Stomach smooth muscle (tissue), 2 donors: ENCODE results near the gene STX18.

Source experiments
- H3K27ac ChIP-seq: one replicate; pipeline ENCODE4 v1.7.0; 2013; ENCODE audit warnings: mild to moderate bottlenecking, low read length, inconsistent platforms
- H3K27me3 ChIP-seq, 2 donors: one replicate each; pipeline ENCODE4 v1.7.0; 2013; ENCODE audit warnings: low read length in 2 of 2; ENCODE audit not compliant: insufficient read depth in 2 of 2, control insufficient read depth in 1 of 2
- H3K36me3 ChIP-seq, 2 donors: one replicate each; pipeline ENCODE4 v1.7.0; 2013; ENCODE audit warnings: low read length in 2 of 2; ENCODE audit not compliant: control insufficient read depth in 2 of 2, insufficient read depth in 2 of 2
- H3K4me1 ChIP-seq: one replicate; pipeline ENCODE4 v1.7.0; 2013; ENCODE audit warnings: low read length; ENCODE audit not compliant: control insufficient read depth, insufficient read depth
- H3K4me3 ChIP-seq, 2 donors: one replicate each; pipeline ENCODE4 v1.7.0; 2013; ENCODE audit warnings: low read length in 2 of 2
- H3K9ac ChIP-seq, 2 donors: one replicate each; pipeline ENCODE4 v1.7.0; 2013; ENCODE audit warnings: low read length in 2 of 2, mild to moderate bottlenecking in 1 of 2
- H3K9me3 ChIP-seq, 2 donors: one replicate each; pipeline ENCODE4 v1.7.0; 2013; ENCODE audit warnings: low read length in 2 of 2; ENCODE audit not compliant: control insufficient read depth in 2 of 2
- donor health status: healthy.
- donor health status: Pancreatic carcinoma.

Gene STX18

GRCh38 chr4:4377732-4378460 lies 164.0 kb downstream of the STX18 start:
- peaks cover 3 to 11% of the 10 kb centered on the region in 2 donors for H3K9me3 ChIP-seq
- no peak overlapping the region for H3K4me3 ChIP-seq
- H3K4me1 ChIP-seq, result no peaks in the 10 kb centered on the region
- no peaks in the 10 kb centered on the region for H3K36me3 ChIP-seq
- H3K27ac ChIP-seq, result no peak overlapping the region
- no peak overlapping the region for H3K9ac ChIP-seq
- H3K27me3 ChIP-seq, result peaks cover under 1 to 4% of the 10 kb centered on the region in 2 donors

GRCh38 chr4:4377191-4377590 lies 164.7 kb downstream of the STX18 start:
- Histone ChIP-seq H3K27ac (no peak overlapping the region), H3K9me3 (peaks cover 3 to 11% of the 10 kb centered on the region in 2 donors), H3K4me3 (no peak overlapping the region), H3K4me1 (no peaks in the 10 kb centered on the region), H3K9ac (no peak overlapping the region), H3K27me3 (peaks cover 2 to 4% of the 10 kb centered on the region in 2 donors), H3K36me3 (no peaks in the 10 kb centered on the region)

GRCh38 chr4:4376074-4376473 lies 165.8 kb downstream of the STX18 start:
- peaks cover 2 to 4% of the 10 kb centered on the region in 2 donors for H3K27me3 ChIP-seq

GRCh38 chr4:4374388-4375098 lies 167.3 kb downstream of the STX18 start:
- Histone ChIP-seq H3K4me1 (no peaks in the 10 kb centered on the region), H3K9me3 (peaks cover 3 to 11% of the 10 kb centered on the region in 2 donors)

More at GRCh38 chr4:4376074-4376473, 165.8 kb downstream of the STX18 start:
- Histone ChIP-seq H3K4me3 (no peak overlapping the region), H3K4me1 (no peaks in the 10 kb centered on the region), H3K9ac (no peak overlapping the region), H3K9me3 (peaks cover 3 to 11% of the 10 kb centered on the region in 2 donors), H3K36me3 (no peaks in the 10 kb centered on the region), H3K27ac (no peak overlapping the region)

More at GRCh38 chr4:4374388-4375098, 167.3 kb downstream of the STX18 start:
- Histone ChIP-seq H3K27ac (no peak overlapping the region), H3K36me3 (no peaks in the 10 kb centered on the region), H3K4me3 (no peak overlapping the region), H3K9ac (no peak overlapping the region), H3K27me3 (peaks cover 0 to 2% of the 10 kb centered on the region in 2 donors)
